HepG2 (cell line): ENCODE results near the gene LLGL2. TPM values are rescaled to one million over a fixed set of nuclear protein-coding genes. Genes with fewer than 3 reads are reported as not detected.
A peak's percentile ranks its signal among the peaks of the same experiment; 100 is the strongest.

Source experiments
- EZH2 ChIP-seq: conservative IDR thresholded peaks from 2 replicates; pipeline ENCODE4 v1.6.1; 2012; ENCODE audit warnings: mild to moderate bottlenecking, low read depth, low read length, moderate library complexity
- GATAD1 ChIP-seq: IDR thresholded peaks from 2 replicates; pipeline ENCODE4 v1.6.1; 2016; ENCODE audit warnings: missing genetic modification reagents, missing compliant biosample characterization
- HDAC6 ChIP-seq: fragments of 200-600 bp; sonication (generic); IDR thresholded peaks from 2 replicates; pipeline ENCODE4 v1.7.0; 2017; ENCODE audit warnings: mild to moderate bottlenecking, antibody characterized with exemption, low read length, low read depth
- HINFP ChIP-seq: sonication (generic); formaldehyde crosslinking; IDR thresholded peaks from 2 replicates; pipeline ENCODE4 v1.4.0; 2020; ENCODE audit warnings: low read depth, mild to moderate bottlenecking, missing genetic modification reagents
- NCOA5 ChIP-seq: sonication (generic); formaldehyde crosslinking; IDR thresholded peaks from 2 replicates; pipeline ENCODE4 v1.4.0; 2020; ENCODE audit warnings: missing genetic modification reagents
- NR3C1 ChIP-seq: sonication (generic); formaldehyde crosslinking; IDR thresholded peaks from 2 replicates; pipeline ENCODE4 v1.4.0; 2020; ENCODE audit warnings: missing genetic modification reagents
- RFX5 ChIP-seq: IDR thresholded peaks from 2 replicates; pipeline ENCODE4 v1.6.1; 2011; ENCODE audit warnings: low read depth, low read length, improper control_type of control experiment
- SETDB1 ChIP-seq: sonication (generic); formaldehyde crosslinking; IDR thresholded peaks from 2 replicates; pipeline ENCODE4 v1.5.1; 2020; ENCODE audit warnings: missing genetic modification reagents, mild to moderate bottlenecking, borderline replicate concordance
- SMAD3 ChIP-seq: sonication (generic); formaldehyde crosslinking; IDR thresholded peaks from 2 replicates; pipeline ENCODE4 v1.4.0; 2020; ENCODE audit warnings: missing genetic modification reagents
- ZBTB20 ChIP-seq: sonication (generic); formaldehyde crosslinking; IDR thresholded peaks from 2 replicates; pipeline ENCODE4 v1.8.1; 2023; ENCODE audit warnings: missing genetic modification reagents, low read depth, mild to moderate bottlenecking, borderline replicate concordance
- ZBTB49 ChIP-seq: sonication (generic); formaldehyde crosslinking; IDR thresholded peaks from 2 replicates; pipeline ENCODE4 v1.4.0; 2020; ENCODE audit warnings: missing genetic modification reagents, borderline replicate concordance
- ZGPAT ChIP-seq: IDR thresholded peaks from 2 replicates; pipeline ENCODE4 v1.6.1; 2016; ENCODE audit warnings: mild to moderate bottlenecking
- ZNF570 ChIP-seq: sonication (generic); formaldehyde crosslinking; IDR thresholded peaks from 2 replicates; pipeline ENCODE4 v1.4.0; 2020; ENCODE audit warnings: mild to moderate bottlenecking, missing genetic modification reagents, borderline replicate concordance
- ZNF7 ChIP-seq: IDR thresholded peaks from 2 replicates; pipeline ENCODE4 v1.6.1; 2016; ENCODE audit warnings: missing biosample characterization, missing genetic modification reagents
- ZNF749 ChIP-seq: sonication (generic); formaldehyde crosslinking; IDR thresholded peaks from 2 replicates; pipeline ENCODE4 v1.8.0; 2022; ENCODE audit warnings: mild to moderate bottlenecking, missing genetic modification reagents, moderate library complexity, borderline replicate concordance
- polyA plus RNA-seq, 8 experiments: library from polyadenylated mRNA; depleted of rRNA in 3 of 8; stranded (reverse) in 7 of 8; unstranded in 1 of 8; fragments of >200 nt; fragmentation: Illumina TruSeq in 4 of 8; extraction: Trizol in 4 of 8; gene quantifications; 2 replicates each; pipeline versions ENCODE4 v1.2.1 to v1.2.3, GENCODE V29; 2011 to 2016; ENCODE audit warnings: low read depth in 4 of 8, missing spikeins in 1 of 8, mixed read lengths in 1 of 8; ENCODE audit not compliant: insufficient read depth in 1 of 8
- total RNA-seq, 5 experiments: library from RNA; depleted of rRNA; stranded (reverse); fragments of >200 nt; fragmentation: Illumina TruSeq; extraction: Trizol; gene quantifications; 2 replicates each; pipeline ENCODE4 v1.2.3, GENCODE V29; 2016; ENCODE audit warnings: low read depth in 1 of 5

Gene LLGL2
- total and polyA plus RNA-seq, 2 of the 13 experiments (the other 11 are each of a cell fraction or from before 2014, with no cell fraction given): 83.0 to 86.7 TPM

GRCh38 chr17:75552425-75553294 lies 27.2 kb downstream of the LLGL2 start (continued):
- 0 out of 2 replicates have a peak, but pooled peaks have one; percentile 51 for TF ChIP-seq SETDB1 (CRISPR knock-in tag)
- no peak for TF ChIP-seq ZNF570 (CRISPR knock-in tag)
- peak; percentile 43; the same call in 1 of the 2 replicates for TF ChIP-seq GATAD1
- no peak for TF ChIP-seq ZNF749 (CRISPR knock-in tag)
- TF ChIP-seq ZBTB20: no peak
- TF ChIP-seq RFX5: no peak; the same call in 1 of the 2 replicates
- TF ChIP-seq SMAD3 (CRISPR knock-in tag): no peak
- no peak for TF ChIP-seq HDAC6
- no peak for TF ChIP-seq HINFP (CRISPR knock-in tag)
- no peak for TF ChIP-seq ZNF7 (CRISPR knock-in tag)
- TF ChIP-seq EZH2: no peak
- TF ChIP-seq ZBTB49: no peak
- TF ChIP-seq ZGPAT (CRISPR knock-in tag): peak; percentile 62; the same call in 1 of the 2 replicates
- no peak for TF ChIP-seq NCOA5 (CRISPR knock-in tag)
- TF ChIP-seq NR3C1: no peak
